Left cardiac atrium (tissue), 4 donors: ENCODE results near the gene CCDC160. TPM values are rescaled to one million over a fixed set of nuclear protein-coding genes. Genes with fewer than 3 reads are reported as not detected.
"Not testable (repeated sequence)": the region's sequence is repeated elsewhere in the genome, so short reads cannot be mapped to it uniquely, and the experiment has no call there.

ENCODE experiments used
- ATAC-seq, 2 donors: fragments of 200-7000 bp; cut with Tn5 transposase; one replicate each; pipeline ENCODE4 v1.9.1; 2020; ENCODE audit warnings: mild to moderate bottlenecking in 2 of 2, moderate library complexity in 2 of 2
- DNase-seq: peaks from one replicate; pipeline ENCODE4 v3.0.0-alpha.2; 2020
- intact Hi-C, 2 donors: fragments of 100-400 bp; cut with DNase I; formaldehyde crosslinking; loops; one replicate each; pipeline versions ENCODE4 v1.14.1 to v1.15.1; 2022 to 2023
- long read RNA-seq: library from polyadenylated mRNA; unstranded; transcript quantifications from one replicate; pipeline ENCODE4 v2.0.0, GENCODE V29; 2021
- total RNA-seq, 2 donors: library from RNA; stranded (reverse); fragmentation: NEBNext Ultra II Directional; extraction: Animal tissue kit (Norgen Biotek cat#: 25700); gene quantifications; one replicate each; pipeline ENCODE4 v1.2.1, GENCODE V29; 2021
- donor health status: DM: no; HTN: yes; CAD: no.
- donor health status: DM: no; HTN: yes; CAD: no; lungs with severe emphysema.
- donor health status: DM: yes; HTN: yes; CAD: no.
- donor health status: Dilated cardiomyopathy.

Gene CCDC160
- not detected for total RNA-seq
- long read RNA-seq = 0 reads

DNA sequence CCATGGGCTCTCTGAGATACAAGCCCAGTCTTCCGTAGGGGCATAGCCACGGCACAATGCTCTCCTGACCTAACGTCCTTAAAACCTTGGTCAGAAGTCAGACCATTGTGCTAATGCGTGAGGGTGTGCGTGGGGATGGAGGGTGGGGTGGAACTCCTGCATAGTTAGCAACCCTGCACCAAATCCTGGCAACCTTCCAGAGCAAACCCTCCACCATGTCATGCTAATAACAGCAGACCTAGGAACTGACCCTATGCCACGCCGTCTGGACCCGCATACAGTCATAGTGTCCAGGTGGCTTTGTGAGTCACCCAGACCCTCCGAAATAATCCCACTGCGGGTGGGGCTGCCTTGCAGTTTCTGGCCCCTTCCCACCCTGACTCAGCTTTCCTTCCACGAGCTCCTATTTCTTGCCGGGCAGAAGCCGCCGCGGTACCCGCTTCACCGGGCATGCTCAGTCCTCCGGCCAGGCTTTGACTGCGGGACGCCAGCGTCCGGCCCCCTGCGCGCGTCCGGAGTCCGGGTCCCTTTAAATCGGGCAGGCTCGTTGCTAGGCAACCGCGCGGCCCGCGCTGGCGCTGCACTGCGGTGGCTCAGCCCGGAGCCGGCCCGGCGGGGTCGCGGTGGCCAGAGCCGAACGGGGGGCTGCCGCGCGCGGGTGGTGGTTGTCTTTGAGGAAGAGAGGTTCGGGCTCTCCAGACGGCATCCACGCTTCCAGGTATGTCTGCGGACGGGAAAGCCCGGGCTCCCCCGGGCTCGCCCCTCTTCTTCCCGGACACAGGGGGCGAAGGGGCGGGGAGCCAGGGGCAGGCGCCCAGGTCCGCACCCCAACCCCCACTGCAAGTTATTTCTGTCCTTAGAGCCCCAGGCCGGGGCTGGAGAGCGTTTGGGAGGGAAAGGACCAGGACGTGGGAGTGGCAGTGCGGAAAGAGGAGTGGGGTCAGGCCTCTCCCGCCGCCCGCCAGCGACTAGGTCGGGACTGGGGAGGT is at the start of gene CCDC160:
Gene CCDC160, plus strand, starts transcription at position 557 of the 989 bp plus-strand sequence. CDS start 7,619 bp downstream, outside the sequence.
- intact Hi-C loops = no loop called here
- peak; percentile 57 for DNase-seq
- peak; percentile 79 to 86 for ATAC-seq

DNA sequence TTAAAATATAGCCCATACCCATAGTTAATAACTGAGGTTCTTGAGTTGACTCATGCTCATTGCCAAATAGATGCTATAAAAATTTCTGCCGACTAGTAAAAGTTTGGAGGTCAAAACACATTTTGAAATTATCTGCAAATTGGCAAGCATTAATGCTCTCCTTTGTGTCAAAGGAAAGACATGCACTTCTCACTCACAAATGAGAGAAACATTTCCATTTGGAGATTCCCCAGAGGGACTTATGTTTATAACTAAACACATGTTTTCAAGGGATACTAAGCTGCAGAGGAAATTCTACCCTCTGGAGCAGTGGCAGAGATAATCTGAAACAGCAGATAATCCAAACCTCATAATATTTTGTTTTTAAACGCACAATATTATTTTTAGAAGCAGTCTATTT is 45.7 kb upstream of the CCDC160 start:
- DNase-seq (no peak), ATAC-seq (no peak)
- intact Hi-C loops = no loop called here

DNA sequence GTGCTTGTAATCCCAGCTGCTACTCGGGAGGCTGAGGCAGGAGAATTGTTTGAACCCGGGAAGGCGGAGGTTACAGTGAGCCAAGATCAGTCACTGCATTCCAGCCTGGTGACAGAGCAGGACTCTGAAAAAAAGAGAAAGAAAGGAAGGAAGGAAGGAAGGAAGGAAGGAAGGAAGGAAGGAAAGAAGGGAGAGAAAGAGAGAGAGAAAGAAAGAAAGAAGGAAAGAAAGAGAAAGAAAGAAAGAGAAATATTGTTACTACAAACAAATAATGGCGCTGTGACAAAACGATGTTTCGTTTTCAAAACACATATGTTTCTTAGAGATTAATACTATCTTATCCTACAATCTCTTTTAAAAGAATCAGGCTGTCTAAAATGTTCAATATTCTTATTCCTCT is 42.1 kb upstream of the CCDC160 start:
- DNase-seq = no peak
- intact Hi-C loops = no loop called here
- no peak for ATAC-seq

DNA sequence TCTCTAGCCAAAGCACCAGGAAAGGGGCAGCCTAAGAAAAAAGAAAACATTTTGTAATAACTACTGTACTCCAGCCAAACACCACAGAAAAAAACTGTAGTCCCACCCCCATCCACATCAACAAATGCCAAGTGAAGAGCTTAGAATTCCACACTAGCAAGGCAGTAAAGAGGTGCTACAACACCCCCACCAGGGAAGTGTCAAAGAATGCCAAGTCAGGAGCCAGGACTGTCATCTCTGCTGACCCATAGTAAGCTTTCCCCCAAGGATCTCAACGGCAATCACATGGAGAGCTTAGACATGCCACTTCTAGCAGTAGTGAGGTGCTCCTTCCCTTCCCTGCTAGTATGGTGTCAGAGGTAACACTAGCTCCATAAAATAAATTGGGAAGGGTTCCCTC is 34.4 kb upstream of the CCDC160 start:
- intact Hi-C loops = no loop called here
- ATAC-seq = no peak
- DNase-seq = no peak

DNA sequence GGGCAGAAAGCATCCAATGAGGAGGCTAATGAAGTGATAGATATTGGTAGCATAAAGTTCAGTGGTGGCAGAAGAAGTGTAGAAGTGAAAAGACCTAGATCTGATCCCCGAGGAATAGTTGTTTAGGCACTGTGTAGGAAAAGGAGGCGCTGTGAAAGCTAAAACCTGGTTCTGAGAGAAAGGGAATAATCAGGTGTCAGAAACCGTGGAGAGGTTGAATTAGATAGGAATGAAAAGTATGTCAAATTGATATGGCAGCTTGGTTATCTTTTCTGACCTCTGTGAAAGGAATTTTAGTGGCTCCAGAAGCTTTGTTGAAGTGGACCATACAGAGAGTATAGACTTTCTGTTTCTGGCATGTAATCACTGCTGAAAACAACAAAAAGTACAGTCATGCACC is 30.8 kb upstream of the CCDC160 start:
- ATAC-seq = no peak
- no peak for DNase-seq
- intact Hi-C loops = no loop called here

DNA sequence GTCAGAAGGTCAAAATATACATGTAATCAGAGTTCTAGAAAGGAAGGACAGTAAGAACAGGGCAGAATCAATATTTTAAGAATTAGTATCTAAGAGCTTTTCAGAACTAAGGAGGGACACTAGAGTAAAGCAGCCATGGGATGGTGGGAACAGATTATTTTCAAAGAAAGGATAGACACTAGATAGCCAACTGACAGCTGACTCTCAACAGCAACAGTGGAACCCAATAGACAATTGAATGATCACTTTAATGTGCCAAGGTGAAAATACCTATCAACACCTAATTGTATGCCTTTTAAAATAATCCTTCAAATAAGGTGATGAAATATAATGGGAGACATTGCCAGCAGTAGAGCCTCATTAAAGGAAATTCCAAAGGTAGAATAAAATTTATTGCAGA is 26.5 kb upstream of the CCDC160 start:
- intact Hi-C loops = no loop called here
- ATAC-seq (no peak), DNase-seq (no peak)

DNA sequence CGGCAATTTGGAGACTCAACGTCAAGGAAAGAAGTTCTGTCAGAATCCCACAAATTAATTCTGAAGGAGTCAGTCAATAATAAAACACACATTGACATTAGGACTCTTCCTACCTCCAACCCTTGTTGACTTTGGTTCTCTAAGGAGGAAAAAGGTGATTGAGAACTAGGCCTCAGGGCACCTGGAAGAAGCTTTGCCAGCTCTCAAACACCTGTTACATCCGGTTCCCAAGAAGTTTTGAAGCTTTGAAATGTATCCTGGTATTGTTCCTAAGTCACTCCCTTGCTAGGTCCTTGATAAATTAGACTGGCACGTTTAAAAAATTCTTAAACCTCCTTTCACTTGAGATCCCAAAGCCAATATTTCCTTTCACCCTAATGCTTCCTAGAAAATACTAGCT is 1.7 kb upstream of the CCDC160 start:
- intact Hi-C loops = no loop called here
- DNase-seq (no peak), ATAC-seq (no peak)

DNA sequence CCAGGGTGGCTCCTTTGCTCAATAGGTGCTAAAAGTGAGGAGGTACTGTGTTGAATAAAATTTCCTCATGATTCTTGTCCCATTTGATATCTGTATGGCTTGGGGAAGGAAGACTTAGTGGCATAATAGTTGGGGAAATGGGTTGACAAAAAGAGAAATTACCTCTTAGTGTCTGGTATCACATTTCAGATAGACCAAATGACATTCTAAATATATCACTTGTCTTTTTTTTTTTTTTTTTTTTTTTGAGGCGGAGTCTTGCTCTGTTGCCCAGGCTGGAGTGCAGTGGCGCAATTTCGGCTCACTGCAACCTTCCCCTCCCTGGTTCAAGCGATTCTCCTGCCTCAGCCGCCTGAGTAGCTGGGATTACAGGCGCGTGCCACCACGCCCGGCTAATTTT is 1.2 kb downstream of the CCDC160 start:
- DNase-seq, ATAC-seq, intact Hi-C loops: not testable (repeated sequence)

DNA sequence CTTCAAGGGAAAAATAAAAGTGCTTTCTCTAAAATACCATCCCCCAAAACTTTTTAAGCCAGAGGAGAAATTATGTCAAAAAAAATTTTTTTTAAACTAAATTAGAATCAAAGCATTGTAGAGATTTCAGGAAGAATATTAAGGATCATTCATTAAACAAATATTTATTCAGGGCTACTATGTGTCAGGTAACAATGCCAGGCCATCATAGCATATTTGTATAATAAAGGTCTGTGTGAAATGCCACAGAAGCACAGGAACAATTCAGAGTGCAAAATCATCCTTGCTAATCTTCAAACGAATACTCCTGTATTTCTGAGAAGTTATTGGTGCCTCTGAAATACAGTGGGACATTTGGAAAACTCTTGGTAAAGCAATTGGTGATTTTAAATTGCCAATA is 2.0 kb downstream of the CCDC160 start:
- DNase-seq (no peak), ATAC-seq (no peak)
- intact Hi-C loops = no loop called here

DNA sequence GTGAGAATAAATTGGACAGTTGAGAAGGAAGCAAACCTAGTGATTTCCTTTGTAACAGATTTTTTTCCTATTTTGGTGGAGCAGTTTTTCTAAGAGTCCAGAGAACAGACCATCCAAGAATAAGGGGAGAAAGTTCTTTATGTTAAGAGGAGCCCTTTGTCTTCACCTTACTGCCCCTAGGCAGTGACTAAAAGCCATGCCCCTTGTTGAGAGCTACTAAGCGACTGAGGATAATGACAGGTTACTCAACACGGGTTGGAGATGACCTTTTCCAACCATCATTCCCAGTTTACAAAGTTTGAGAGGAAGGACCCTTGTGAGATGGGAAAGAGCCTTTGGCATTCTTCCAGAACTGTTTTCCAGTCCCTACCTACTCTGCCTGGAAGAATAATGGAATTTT is 3.2 kb downstream of the CCDC160 start:
- ATAC-seq = no peak
- intact Hi-C loops = no loop called here
- DNase-seq = no peak

DNA sequence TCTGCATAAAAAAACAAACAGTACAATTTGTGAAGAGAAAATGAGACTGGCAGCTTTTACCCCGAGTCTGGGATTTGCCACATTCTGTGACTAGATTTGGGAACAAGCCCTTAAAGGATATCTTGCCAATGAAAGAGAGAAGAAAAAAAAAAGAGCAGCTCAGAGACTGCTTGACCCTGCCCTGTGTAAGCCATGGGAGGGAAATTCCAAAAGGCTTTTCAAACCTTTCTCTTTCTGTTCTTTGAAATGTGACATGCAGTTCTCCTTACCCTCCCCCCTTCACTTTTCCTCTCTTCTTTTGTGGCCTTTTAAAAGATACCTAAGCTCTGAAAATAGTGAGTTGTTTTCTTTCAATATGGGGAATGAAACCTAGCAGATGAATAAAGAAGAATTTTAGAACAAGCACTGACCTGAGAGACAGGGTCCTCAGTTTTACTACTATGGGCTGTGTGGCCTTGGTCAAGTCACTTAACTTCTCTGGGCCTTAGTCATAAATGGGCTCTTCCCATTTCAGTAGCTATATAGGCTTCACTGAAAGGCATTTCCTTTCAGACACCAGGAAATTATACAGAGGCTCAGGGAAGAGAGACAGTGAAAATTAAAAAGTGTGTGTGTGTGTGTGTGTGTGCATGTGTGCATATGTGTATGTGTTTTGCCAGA is 5.1 kb downstream of the CCDC160 start:
- intact Hi-C loops = no loop called here

DNA sequence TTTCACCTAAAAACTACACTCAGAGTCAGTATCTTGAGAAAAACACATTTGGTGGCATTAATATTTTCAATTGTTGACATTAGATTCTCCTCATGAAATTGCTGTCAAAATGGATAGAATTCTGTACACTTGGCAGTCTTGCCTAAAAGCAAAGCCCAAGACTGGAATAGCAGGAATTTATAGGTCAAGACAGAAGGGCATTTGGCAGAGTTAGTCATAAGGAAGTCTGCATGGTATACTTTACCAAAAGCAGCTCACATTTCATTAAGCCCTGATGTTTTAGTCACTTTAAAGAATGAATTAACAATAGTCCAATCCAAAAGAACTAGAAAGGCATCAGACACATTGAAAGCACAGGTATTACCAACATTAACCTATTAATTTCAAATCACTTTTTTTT is 7.1 kb downstream of the CCDC160 start:
- DNase-seq (no peak), ATAC-seq (no peak)
- intact Hi-C loops = no loop called here

More for the DNA sequence above, 5.1 kb downstream of the CCDC160 start:
- ATAC-seq (no peak), DNase-seq (no peak)

DNA sequence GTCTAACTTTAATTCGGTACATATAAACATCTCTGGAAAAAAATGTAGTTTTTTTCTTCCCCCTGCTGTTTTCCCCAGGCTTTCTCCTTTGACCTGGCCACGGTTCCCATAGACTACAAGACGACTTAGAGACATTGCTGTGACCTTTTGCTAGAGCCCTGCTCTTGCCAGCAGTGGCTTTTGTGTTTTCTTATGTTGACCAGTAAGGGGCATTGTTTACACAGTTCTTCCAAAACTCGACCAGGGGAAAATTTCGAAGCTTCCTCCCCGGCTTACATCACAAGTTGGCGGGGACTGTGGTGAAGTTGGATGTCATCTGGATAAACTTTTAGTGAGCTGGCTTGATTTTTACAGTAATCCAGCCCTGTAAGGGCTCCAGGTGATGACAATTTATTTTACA is 9.3 kb downstream of the CCDC160 start:
- intact Hi-C loops = no loop called here
- DNase-seq (no peak), ATAC-seq (no peak)

DNA sequence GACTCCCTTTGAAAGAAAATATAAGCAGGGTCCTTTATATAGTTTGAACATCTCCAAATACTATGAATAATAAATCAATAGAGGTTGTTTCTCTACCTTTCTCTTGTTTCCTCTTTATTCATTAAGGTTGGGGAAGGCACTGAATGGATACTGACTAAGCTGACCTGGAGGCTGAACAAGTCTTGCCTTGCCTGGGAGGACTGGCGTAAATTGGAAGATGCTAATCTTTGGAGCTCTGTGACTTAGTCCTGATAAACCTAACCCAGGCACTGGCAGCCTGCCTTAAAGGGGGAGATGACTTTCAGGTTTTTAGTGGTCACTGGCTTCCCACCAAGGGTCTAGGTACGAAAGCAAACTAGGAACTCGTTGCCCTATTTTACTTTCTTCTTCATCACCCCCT is 10.5 kb downstream of the CCDC160 start:
- DNase-seq (no peak), ATAC-seq (no peak)
- intact Hi-C loops = no loop called here

DNA sequence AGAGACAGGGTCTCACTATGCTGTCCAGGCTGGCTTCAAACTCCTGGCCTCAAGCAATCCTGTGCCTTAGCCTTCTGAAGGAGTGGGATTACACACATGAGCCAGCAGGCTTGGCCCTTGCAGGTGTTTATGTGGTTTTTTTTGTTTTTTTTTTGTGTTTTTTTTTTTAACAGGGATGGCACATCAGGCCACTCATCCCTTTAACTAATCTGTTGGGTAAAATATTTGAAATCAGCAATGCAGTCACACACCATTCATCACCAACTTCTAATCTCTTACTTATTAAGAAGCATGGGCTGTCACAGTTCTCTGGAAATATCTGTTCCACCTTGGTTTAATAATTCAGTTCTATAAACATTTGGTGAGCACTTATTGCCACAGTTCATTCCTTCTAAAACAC is 12.3 kb downstream of the CCDC160 start:
- no peak for ATAC-seq
- intact Hi-C loops = no loop called here
- no peak for DNase-seq

DNA sequence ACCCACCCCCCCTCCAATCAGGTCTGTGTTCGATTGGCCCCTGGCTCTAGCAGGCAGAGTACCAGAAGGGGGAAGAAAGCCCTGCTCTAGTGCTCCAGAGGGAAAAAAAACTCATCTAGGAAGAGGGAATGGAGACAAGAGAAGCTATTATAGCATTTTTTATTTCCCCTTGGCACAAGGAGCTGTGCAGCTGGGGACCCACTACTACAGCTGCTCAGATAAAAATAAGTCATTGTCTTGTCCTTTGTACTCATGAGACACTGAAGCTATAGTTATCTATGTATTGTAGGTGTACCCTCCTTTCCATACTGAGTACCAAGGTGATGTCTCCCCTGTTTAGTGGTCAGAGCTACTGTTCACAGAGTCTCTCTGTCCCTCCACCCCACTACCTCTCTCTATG is 14.3 kb downstream of the CCDC160 start:
- ATAC-seq (no peak), DNase-seq (no peak)
- intact Hi-C loops = no loop called here

DNA sequence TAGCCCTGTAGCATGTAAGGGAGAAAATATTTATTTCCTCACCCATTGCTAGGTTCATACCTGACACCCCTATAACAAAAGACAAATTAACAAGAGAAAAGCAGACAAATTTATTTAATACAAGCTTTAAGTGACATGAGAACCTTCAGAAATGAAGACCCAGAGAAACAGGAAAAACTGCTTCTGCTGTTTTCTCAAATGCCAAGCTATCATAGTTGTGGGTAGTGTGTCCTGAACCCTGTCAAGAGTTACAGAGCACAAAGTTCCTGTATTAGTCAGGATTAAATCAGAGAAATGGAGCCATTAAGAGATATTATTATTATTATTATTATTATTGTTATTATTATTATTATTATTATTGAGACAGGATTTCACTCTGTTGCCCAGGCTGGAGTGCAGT is 17.5 kb downstream of the CCDC160 start:
- ATAC-seq (no peak), DNase-seq (no peak)
- intact Hi-C loops = no loop called here

DNA sequence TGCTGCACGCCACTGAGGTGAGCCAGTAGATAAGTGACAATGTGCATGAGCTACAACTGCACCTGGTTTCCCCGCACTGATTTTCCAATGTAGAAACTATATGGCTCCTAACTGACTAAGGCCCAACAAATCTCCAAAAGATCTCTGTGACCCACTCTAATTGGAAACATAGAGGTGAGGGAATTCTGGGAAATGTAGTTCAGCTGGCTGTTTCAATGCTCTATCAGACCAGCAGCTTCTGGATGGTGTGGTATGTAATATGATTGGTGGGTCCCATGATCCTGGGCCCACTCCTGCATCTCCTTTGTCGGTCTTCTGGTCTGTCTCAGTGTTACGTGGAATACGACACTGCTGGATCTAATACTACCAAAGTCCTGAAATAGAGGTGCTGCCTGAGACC is 18.6 kb downstream of the CCDC160 start:
- intact Hi-C loops = no loop called here
- ATAC-seq (no peak), DNase-seq (no peak)

DNA sequence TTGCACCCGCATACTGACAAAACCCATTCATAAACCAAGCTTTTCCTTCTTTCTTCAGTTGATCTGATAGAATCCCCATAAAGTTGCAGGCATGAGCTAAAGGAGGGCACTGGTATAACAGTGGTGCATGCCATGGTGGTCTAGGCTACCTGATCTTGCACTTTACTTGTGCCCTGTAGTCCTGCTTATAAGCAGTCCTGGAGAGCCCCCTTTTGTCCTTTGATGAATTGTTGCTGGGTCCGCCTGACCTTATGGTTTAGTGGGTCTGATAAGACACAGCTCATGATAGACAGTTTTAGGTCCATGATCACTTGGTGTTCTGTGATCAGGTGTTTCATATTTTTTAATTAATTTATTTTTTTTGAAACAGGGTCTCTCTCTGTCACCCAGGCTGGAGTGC is 19.7 kb downstream of the CCDC160 start:
- ATAC-seq = no peak
- no peak for DNase-seq
- intact Hi-C loops = no loop called here

DNA sequence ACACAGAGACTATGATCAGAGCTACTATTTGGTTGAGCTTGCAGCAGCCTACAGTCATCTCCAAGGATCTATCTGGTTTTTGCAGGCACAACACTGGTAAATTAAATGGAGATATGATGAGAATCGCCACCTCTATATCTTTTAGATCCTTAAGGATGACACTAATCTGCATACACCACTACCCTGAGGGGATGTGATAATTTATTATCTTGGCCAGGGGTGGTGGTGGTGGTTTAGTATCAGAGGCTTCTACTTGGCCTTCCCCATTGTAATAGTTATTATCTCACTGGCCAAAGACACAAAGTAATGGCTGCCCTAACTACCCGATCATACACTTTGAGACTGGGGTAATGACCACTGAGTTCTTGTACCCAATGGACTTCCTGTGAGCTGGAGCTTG is 21.2 kb downstream of the CCDC160 start:
- ATAC-seq (no peak), DNase-seq (no peak)
- intact Hi-C loops = no loop called here

DNA sequence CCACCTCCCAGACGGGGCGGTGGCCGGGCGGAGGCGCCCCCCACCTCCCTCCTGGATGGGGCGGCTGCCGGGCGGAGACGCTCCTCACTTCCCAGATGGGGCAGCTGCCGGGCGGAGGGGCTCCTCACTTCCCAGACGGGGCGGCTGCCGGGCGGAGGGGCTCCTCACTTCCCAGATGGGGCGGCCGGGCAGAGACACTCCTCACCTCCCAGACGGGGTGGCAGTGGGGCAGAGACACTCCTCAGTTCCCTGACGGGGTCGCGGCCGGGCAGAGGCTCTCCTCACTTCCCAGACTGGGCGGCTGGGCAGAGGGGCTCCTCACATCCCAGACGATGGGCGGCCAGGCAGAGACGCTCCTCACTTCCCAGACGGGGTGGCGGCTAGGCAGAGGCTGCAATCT is 49.0 kb downstream of the CCDC160 start:
- intact Hi-C loops, DNase-seq, ATAC-seq: not testable (repeated sequence)
